Right lobe of liver (tissue), 6 donors: ENCODE data around the gene NCOR1. TPM values are rescaled to one million over a fixed set of nuclear protein-coding genes. Genes with fewer than 3 reads are reported as not detected.

Experiments
- ATAC-seq, 4 donors: fragments of 200-7000 bp; cut with Tn5 transposase; one replicate each; pipeline ENCODE4 v1.9.1; 2020; ENCODE audit warnings: mild to moderate bottlenecking in 4 of 4, moderate library complexity in 4 of 4
- DNase-seq, 3 donors: peaks; one replicate each; pipeline ENCODE4 v3.0.0-alpha.2; 2020
- H3K27ac ChIP-seq, 3 donors: fragments of 200-600 bp; one replicate each; pipeline ENCODE4 v1.8.0; 2022
- H3K27me3 ChIP-seq, 2 donors: fragments of 200-600 bp; one replicate each; pipeline ENCODE4 v1.8.0; 2022
- H3K36me3 ChIP-seq, 4 donors: fragments of 200-600 bp; sonication (generic) in 1 of 4; one replicate each; pipeline versions ENCODE4 v1.5.1 to v1.8.0; 2017 to 2022; ENCODE audit warnings: control low read depth in 1 of 4
- H3K4me1 ChIP-seq, 4 donors: fragments of 200-600 bp; sonication (generic) in 1 of 4; one replicate each; pipeline versions ENCODE4 v1.5.1 to v1.8.0; 2017 to 2022; ENCODE audit warnings: control low read depth in 1 of 4
- H3K4me3 ChIP-seq, 3 donors: fragments of 200-600 bp; one replicate each; pipeline ENCODE4 v1.8.0; 2022
- H3K9me3 ChIP-seq, 4 donors: fragments of 200-600 bp; sonication (generic) in 1 of 4; one replicate each; pipeline versions ENCODE4 v1.5.1 to v1.8.0; 2017 to 2022; ENCODE audit warnings: control low read depth in 1 of 4
- POLR2A ChIP-seq: fragments of 450-650 bp; IDR thresholded peaks from one replicate; pipeline ENCODE4 v1.6.1; 2017; ENCODE audit warnings: antibody characterized with exemption, mild to moderate bottlenecking
- WGBS: methylation state at CpG from one replicate; pipeline ENCODE4 v1.1.6; 2018; ENCODE audit warnings: low coverage, low lambda C conversion rate; ENCODE audit not compliant: insufficient coverage; ENCODE audit errors: missing lambda C conversion rate; 5-methylcytosine and 5-hydroxymethylcytosine counted together
- intact Hi-C, 2 donors: fragments of 100-400 bp; cut with DNase I; formaldehyde crosslinking; loops; one replicate each; pipeline versions ENCODE4 v1.11.2 to v1.14.1; 2022
- total RNA-seq, 6 experiments: library from RNA; depleted of rRNA in 2 of 6; stranded (reverse); fragments of >200 nt in 2 of 6; fragmentation: NEBNext Ultra II Directional in 3 of 6; extraction: Animal tissue kit (Norgen Biotek cat#: 25700) in 3 of 6; gene quantifications; one replicate each; pipeline versions ENCODE4 v1.1.0 to v1.2.4, GENCODE V29; 2016 to 2023
- TF ChIP-seq, protein P1 (sequence below), 4 donors: fragments of 200-600 bp in 3 of 4; fragments of 450-650 bp in 1 of 4; IDR thresholded peaks; one replicate each; pipeline versions ENCODE4 v1.5.1 to v1.8.0; 2016 to 2022; ENCODE audit warnings: antibody characterized with exemption in 4 of 4, mild to moderate bottlenecking in 2 of 4
- donor health status: DM: no; HTN: yes; CAD: no.
- donor health status: DM: no; HTN: no; CAD: no.
- donor health status: DM: no; HTN: no; CAD: no.
- donor health status: DM: no; HTN: yes; CAD: no.
- donor health status: DM: no; HTN: yes; CAD: no.

NCOR1 gene
- total RNA-seq, 6 experiments from 2014 or later: 52.6 to 76.8 (median 65.1) TPM

DNA sequence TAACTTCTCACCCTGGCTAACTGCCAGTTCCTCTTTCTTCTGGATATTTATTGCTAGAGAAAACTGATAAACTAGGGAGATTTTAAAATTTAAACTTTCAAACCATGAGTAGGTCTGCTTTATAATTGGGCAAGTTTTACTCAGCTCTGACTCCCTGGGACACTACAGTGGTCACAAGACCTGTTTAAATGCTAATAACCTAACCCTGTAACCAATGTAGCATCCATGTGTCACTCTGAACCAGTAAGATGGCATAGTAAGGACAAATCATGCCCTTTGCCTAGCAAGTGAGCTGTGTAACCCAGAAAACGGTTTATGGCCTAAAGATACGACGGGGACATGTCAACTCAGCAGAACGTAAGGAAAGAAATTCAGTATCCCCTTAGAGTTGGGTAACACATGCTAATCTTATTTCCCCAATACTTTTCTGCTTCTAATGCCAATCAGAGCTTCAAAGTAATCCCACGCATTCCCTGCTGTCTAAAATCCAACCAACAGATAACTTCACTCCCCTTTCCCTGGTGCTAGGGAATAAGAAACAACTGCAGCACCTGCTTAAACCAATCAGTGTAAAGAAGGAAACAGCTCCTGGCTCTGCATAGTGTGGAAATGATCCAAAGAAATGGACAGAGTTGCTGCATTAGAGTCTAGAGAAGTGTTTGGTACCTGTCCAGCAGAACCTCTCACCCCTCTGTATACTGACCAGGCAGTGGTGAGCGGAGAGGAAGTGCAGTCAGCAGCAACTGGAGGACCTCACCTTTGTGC lies 85.7 kb downstream of the NCOR1 start:
- WGBS: 91% methylated on average over 5 of the region's 6 CpGs
- intact Hi-C loops: no loop called here
- H3K27ac ChIP-seq: no peak overlapping the region
- ATAC-seq: peak in 2 of 4 donors; percentile 13 to 23
- H3K4me1 ChIP-seq: no peaks in the 10 kb centered on the region
- H3K4me3 ChIP-seq: no peak overlapping the region
- peaks cover 0 to 29% (median under 1%) of the 10 kb centered on the region in 4 donors for H3K36me3 ChIP-seq
- no peaks in the 10 kb centered on the region for H3K9me3 ChIP-seq
- no peaks in the 10 kb centered on the region for H3K27me3 ChIP-seq
- TF ChIP-seq POLR2A: no peak
- TF ChIP-seq, protein P1, sequence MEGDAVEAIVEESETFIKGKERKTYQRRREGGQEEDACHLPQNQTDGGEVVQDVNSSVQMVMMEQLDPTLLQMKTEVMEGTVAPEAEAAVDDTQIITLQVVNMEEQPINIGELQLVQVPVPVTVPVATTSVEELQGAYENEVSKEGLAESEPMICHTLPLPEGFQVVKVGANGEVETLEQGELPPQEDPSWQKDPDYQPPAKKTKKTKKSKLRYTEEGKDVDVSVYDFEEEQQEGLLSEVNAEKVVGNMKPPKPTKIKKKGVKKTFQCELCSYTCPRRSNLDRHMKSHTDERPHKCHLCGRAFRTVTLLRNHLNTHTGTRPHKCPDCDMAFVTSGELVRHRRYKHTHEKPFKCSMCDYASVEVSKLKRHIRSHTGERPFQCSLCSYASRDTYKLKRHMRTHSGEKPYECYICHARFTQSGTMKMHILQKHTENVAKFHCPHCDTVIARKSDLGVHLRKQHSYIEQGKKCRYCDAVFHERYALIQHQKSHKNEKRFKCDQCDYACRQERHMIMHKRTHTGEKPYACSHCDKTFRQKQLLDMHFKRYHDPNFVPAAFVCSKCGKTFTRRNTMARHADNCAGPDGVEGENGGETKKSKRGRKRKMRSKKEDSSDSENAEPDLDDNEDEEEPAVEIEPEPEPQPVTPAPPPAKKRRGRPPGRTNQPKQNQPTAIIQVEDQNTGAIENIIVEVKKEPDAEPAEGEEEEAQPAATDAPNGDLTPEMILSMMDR (IDR thresholded peaks at IDR 0.05): no peak
- no peak for DNase-seq

DNA sequence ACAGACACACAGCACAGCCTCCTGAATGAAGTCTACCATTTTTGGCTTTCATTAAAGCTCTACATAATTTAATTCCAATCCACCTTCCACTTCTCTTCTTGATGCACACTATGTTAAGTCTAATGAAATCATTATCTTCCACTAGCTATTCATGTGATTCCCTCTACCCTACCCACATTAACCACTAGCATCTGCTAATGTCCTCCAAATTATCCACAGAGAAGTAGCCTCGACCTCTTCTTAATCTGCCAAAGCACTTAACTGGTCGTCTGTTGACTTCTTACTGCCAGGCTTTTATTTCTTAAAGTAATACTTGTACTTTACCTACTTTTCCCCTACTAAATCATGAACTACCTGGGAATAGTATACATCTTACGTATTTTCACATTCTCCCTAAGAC lies 91.8 kb downstream of the NCOR1 start:
- no peak for DNase-seq
- 92% methylated on average over 3 of the region's 3 CpGs for WGBS
- no peak overlapping the region for H3K27ac ChIP-seq
- H3K4me3 ChIP-seq: no peak overlapping the region
- intact Hi-C loops: no loop called here
- peaks cover 0 to 55% (median 10%) of the 10 kb centered on the region in 4 donors for H3K36me3 ChIP-seq
- H3K27me3 ChIP-seq: no peaks in the 10 kb centered on the region
- ATAC-seq: no peak
- TF ChIP-seq POLR2A: no peak
- TF ChIP-seq, protein P1 (IDR thresholded peaks at IDR 0.05): no peak
- peaks cover 0 to 8% (median 0%) of the 10 kb centered on the region in 4 donors for H3K4me1 ChIP-seq
- no peaks in the 10 kb centered on the region for H3K9me3 ChIP-seq

DNA sequence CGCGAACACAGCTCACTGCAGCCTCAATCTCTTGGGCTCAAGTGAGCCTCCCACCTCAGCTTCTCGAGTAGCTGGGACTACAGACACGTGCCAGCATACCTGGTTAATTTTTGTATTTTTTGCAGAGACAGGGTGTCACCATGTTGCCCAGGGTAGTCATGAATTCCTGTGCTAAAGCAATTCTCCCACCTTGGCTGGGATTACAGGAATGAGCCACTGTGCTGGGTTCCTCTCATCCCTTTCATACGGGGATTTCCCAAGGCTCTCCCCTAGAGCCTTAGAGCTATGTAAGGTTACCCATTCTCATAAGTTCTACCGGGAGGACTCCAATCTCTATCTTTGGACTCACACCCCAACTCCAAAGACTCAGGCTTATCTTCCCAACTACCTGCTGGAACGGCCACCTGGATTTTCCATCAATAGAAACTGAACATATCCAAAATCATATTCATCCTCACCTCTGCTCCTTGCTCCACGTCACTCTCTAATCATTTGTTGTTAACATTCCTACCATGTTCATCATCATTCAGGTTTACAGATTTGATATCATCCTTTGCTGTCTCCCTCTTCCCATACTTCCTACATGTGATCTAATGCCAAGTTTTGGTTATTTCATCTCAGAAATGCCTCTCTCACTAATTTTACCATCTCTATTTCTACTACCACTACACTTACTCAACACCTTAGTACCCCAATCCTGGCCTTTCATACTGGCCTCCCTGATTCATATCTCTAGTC lies 92.5 kb downstream of the NCOR1 start:
- Histone ChIP-seq H3K27me3 (no peaks in the 10 kb centered on the region), H3K36me3 (peaks cover 0 to 56% (median 10%) of the 10 kb centered on the region in 4 donors), H3K4me1 (peaks cover 0 to 13% (median 0%) of the 10 kb centered on the region in 4 donors), H3K9me3 (no peaks in the 10 kb centered on the region), H3K4me3 (no peak overlapping the region), H3K27ac (no peak overlapping the region)
- TF ChIP-seq, protein P1 (IDR thresholded peaks at IDR 0.05): no peak
- TF ChIP-seq POLR2A: no peak
- intact Hi-C loops: no loop called here
- DNase-seq (no peak), ATAC-seq (no peak)
- WGBS: 94% methylated on average over 7 of the region's 8 CpGs

DNA sequence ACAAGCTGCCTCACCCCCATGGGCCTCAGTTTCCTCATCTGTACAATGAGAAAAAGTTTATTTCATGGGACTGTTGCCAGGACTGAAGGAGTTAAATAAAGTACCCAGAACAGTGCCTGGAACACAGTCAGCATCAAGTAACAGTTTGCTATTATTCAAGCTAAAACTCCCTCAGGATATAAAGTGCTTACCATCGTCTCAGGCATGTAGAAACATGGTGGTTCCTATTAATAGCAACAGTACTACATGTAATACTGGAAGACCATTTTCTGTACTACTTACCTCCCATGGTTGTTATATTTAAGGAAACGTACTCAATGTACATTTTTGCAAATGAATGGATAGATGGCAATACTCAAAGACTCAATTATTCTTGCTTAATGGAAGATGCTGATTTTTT lies 93.4 kb downstream of the NCOR1 start:
- no peak for ATAC-seq
- Histone ChIP-seq H3K4me3 (no peak overlapping the region), H3K4me1 (peaks cover 0 to 21% (median 0%) of the 10 kb centered on the region in 4 donors), H3K27ac (no peak overlapping the region), H3K9me3 (no peaks in the 10 kb centered on the region), H3K36me3 (peaks cover 0 to 56% (median 12%) of the 10 kb centered on the region in 4 donors), H3K27me3 (no peaks in the 10 kb centered on the region)
- DNase-seq: no peak
- TF ChIP-seq, protein P1 (IDR thresholded peaks at IDR 0.05): no peak
- intact Hi-C loops: no loop called here
- 78% methylated on average over 2 of the region's 2 CpGs for WGBS
